Natural killer cell (primary cell): ENCODE measurements around the gene PROK1. TPM values are rescaled to one million over a fixed set of nuclear protein-coding genes. Genes with fewer than 3 reads are reported as not detected.

ENCODE experiments used
- ATAC-seq, 3 donors: fragments of 150-1000 bp in 2 of 3; fragments of 200-7000 bp in 1 of 3; cut with Tn5 transposase; 1 replicate in 1 of 3; 2 replicates in 2 of 3; pipeline ENCODE4 v1.10.0; 2021; ENCODE audit warnings: mild to moderate bottlenecking in 2 of 3, moderate library complexity in 2 of 3
- DNase-seq, 2 donors: peaks; one replicate each; pipeline versions ENCODE4 v3.0.0 to v3.0.0-alpha.2; 2013 to 2021; ENCODE audit warnings: mixed read lengths in 1 of 2
- H3K27ac ChIP-seq: one replicate; pipeline ENCODE4 v1.5.1; 2013; ENCODE audit warnings: mild to moderate bottlenecking, low read length
- H3K27me3 ChIP-seq: one replicate; pipeline ENCODE4 v1.6.1; 2013; ENCODE audit warnings: low read length; ENCODE audit not compliant: control insufficient read depth, insufficient read depth
- H3K36me3 ChIP-seq: one replicate; pipeline ENCODE4 v1.6.1; 2013; ENCODE audit warnings: low read length; ENCODE audit not compliant: control insufficient read depth, insufficient read depth
- H3K4me1 ChIP-seq: one replicate; pipeline ENCODE4 v1.6.1; 2013; ENCODE audit warnings: low read length; ENCODE audit not compliant: control insufficient read depth, insufficient read depth
- H3K4me3 ChIP-seq: one replicate; pipeline ENCODE4 v1.5.1; 2013; ENCODE audit warnings: low read length
- H3K9me3 ChIP-seq: one replicate; pipeline ENCODE4 v1.6.1; 2013; ENCODE audit warnings: low read length; ENCODE audit not compliant: control insufficient read depth, insufficient read depth
- H3K27ac Mint-ChIP-seq, 2 donors: one replicate each; pipeline ENCODE4 v1.8.0; 2022; ENCODE audit warnings: mild to moderate bottlenecking in 2 of 2, mixed read lengths in 2 of 2, moderate library complexity in 1 of 2
- H3K27me3 Mint-ChIP-seq, 2 donors: one replicate each; pipeline ENCODE4 v1.8.0; 2022; ENCODE audit warnings: low read depth in 2 of 2, mixed read lengths in 2 of 2
- H3K36me3 Mint-ChIP-seq: one replicate; pipeline ENCODE4 v1.8.0; 2022; ENCODE audit warnings: mixed read lengths
- H3K4me1 Mint-ChIP-seq, 2 donors: one replicate each; pipeline ENCODE4 v1.8.0; 2022; ENCODE audit warnings: mixed read lengths in 2 of 2
- H3K4me3 Mint-ChIP-seq: one replicate; pipeline ENCODE4 v1.8.0; 2022; ENCODE audit warnings: mild to moderate bottlenecking, moderate library complexity, mixed read lengths
- H3K9me3 Mint-ChIP-seq, 2 donors: one replicate each; pipeline ENCODE4 v1.8.0; 2022; ENCODE audit warnings: mixed read lengths in 2 of 2
- WGBS: methylation state at CpG from one replicate; pipeline ENCODE4 v1.1.7; 2013; ENCODE audit warnings: missing lambda C conversion rate; ENCODE audit not compliant: insufficient coverage; 5-methylcytosine and 5-hydroxymethylcytosine counted together
- intact Hi-C: fragments of 100-400 bp; cut with micrococcal nuclease; formaldehyde crosslinking; loops from one replicate; pipeline ENCODE4 v1.14.2; 2022
- total RNA-seq, 4 donors: library from RNA; stranded (reverse); fragments of 120-200 nt in 1 of 4; gene quantifications; one replicate each; pipeline versions ENCODE4 v1.2.3 to v1.2.4, GENCODE V29; 2013 to 2022
- TF ChIP-seq, protein P1 (sequence below): fragments of 200-600 bp; IDR thresholded peaks from one replicate; pipeline ENCODE4 v1.8.0; 2022; ENCODE audit warnings: antibody characterized with exemption

PROK1 gene
- total RNA-seq, 3 donors from 2014 or later (not counting 1 experiment from before 2014, with no cell fraction given): not detected

DNA sequence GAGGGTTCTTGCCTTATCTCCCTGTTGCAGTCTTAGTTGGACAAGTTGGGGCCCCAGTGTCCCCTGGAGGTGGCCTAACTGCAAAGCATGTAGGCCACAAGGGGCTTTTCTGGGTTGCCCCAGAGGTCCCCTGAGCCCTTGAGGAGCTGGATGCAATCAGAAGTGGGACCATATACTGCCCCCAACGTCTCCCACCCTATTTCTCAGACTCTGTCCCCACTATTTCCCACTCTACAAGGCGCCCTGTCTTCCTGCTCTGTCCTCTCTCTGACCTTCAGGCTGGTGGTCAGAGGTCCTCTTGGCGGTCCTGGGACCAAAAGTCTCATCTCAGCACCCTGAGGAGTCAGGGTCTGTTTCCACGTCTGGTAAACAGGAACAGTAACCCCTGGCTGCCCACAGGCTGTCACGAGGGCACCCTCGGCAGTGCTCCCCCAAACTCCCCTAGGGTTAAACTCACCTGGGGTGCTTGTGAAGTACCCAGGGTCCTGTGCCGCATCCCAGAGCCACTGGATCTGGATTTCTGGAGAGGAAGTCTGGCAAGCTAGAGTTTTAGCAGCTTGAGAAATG, 14.9 kb downstream of the PROK1 start:
- 69% methylated on average over 7 of the region's 7 CpGs for WGBS
- H3K27me3 ChIP-seq: no peaks in the 10 kb centered on the region
- no peak overlapping the region for H3K27ac ChIP-seq
- Mint-ChIP-seq H3K27me3 (peaks cover 3 to 8% of the 10 kb centered on the region in 2 donors), H3K27ac (no peak overlapping the region), H3K4me3 (no peak overlapping the region), H3K9me3 (no peaks in the 10 kb centered on the region), H3K4me1 (no peaks in the 10 kb centered on the region), H3K36me3 (no peaks in the 10 kb centered on the region)
- H3K4me1 ChIP-seq: no peaks in the 10 kb centered on the region
- intact Hi-C loops: loop anchor here (10.0 kb wide), 1 partner anchor 381 kb away; no protein-coding TSS in a partner anchor
- no peak overlapping the region for H3K4me3 ChIP-seq
- ATAC-seq: no peak
- TF ChIP-seq, protein P1, sequence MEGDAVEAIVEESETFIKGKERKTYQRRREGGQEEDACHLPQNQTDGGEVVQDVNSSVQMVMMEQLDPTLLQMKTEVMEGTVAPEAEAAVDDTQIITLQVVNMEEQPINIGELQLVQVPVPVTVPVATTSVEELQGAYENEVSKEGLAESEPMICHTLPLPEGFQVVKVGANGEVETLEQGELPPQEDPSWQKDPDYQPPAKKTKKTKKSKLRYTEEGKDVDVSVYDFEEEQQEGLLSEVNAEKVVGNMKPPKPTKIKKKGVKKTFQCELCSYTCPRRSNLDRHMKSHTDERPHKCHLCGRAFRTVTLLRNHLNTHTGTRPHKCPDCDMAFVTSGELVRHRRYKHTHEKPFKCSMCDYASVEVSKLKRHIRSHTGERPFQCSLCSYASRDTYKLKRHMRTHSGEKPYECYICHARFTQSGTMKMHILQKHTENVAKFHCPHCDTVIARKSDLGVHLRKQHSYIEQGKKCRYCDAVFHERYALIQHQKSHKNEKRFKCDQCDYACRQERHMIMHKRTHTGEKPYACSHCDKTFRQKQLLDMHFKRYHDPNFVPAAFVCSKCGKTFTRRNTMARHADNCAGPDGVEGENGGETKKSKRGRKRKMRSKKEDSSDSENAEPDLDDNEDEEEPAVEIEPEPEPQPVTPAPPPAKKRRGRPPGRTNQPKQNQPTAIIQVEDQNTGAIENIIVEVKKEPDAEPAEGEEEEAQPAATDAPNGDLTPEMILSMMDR: no peak
- H3K36me3 ChIP-seq: no peaks in the 10 kb centered on the region
- DNase-seq: no peak
- no peaks in the 10 kb centered on the region for H3K9me3 ChIP-seq

DNA sequence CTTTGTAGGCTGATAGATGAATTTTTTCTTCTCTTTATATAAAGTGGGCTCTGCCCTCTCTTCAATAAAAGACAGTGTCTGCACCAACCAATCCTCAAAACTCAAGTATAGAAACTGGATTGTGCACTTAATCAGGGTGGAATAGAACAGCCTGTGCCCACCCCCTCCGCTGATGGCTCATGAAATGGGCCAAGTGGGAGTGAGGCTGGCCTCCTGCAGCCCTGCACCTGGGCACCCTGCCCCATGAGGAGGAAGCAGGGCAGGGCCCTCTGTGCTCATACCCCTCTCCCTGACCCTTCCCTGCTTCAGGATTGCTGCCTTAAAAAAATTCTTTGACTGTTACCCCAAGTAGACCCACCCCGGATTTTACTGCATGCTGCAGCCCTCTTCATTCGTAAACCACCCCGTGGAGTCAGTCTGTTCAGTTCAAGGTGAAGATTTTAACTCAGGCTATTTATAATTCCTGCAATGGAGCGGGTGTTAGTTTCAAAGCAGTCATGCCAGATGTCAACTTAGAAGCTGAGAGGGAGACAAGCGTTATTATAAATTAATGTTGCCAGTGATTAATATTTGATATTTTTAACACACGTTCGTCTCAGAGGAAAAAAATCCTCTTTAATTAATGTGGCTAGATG, 15.8 kb downstream of the PROK1 start:
- no peak for ATAC-seq
- intact Hi-C loops: loop anchor here (10.0 kb wide), 1 partner anchor 382 kb away; no protein-coding TSS in a partner anchor

GRCh38 chr1:110471131-110471530, 20.2 kb downstream of the PROK1 start:
- TF ChIP-seq, protein P1: no peak
- H3K27ac Mint-ChIP-seq: no peak overlapping the region
- H3K9me3 Mint-ChIP-seq: no peaks in the 10 kb centered on the region
- no peak for ATAC-seq
- no peak for DNase-seq
- WGBS: 73% methylated on average over 3 of the region's 3 CpGs
- H3K4me1 Mint-ChIP-seq: no peaks in the 10 kb centered on the region
- Histone ChIP-seq H3K36me3 (no peaks in the 10 kb centered on the region), H3K9me3 (no peaks in the 10 kb centered on the region), H3K4me1 (no peaks in the 10 kb centered on the region), H3K27me3 (no peaks in the 10 kb centered on the region), H3K27ac (no peak overlapping the region), H3K4me3 (no peak overlapping the region)
- no peaks in the 10 kb centered on the region for H3K36me3 Mint-ChIP-seq
- H3K4me3 Mint-ChIP-seq: no peak overlapping the region
- peaks cover 6 to 11% of the 10 kb centered on the region in 2 donors for H3K27me3 Mint-ChIP-seq
- intact Hi-C loops: no loop called here

More for the DNA sequence above, 15.8 kb downstream of the PROK1 start:
- WGBS: 90% methylated on average over 8 of the region's 8 CpGs
- no peak overlapping the region for H3K4me3 ChIP-seq
- Mint-ChIP-seq H3K4me3 (no peak overlapping the region), H3K27me3 (peaks cover 11 to 12% of the 10 kb centered on the region in 2 donors), H3K4me1 (no peaks in the 10 kb centered on the region), H3K9me3 (no peaks in the 10 kb centered on the region), H3K36me3 (no peaks in the 10 kb centered on the region), H3K27ac (no peak overlapping the region)
- H3K9me3 ChIP-seq: no peaks in the 10 kb centered on the region
- no peaks in the 10 kb centered on the region for H3K27me3 ChIP-seq
- no peaks in the 10 kb centered on the region for H3K4me1 ChIP-seq
- H3K36me3 ChIP-seq: no peaks in the 10 kb centered on the region
- DNase-seq: no peak
- no peak overlapping the region for H3K27ac ChIP-seq
- TF ChIP-seq, protein P1: no peak
